WERI-Rb-1 (cell line): ENCODE data around the gene SOX18.

Source experiments
- DNase-seq: peaks from one replicate; pipeline ENCODE4 v3.0.0-alpha.2; 2020
- H3K27ac ChIP-seq: fragments of 250-450 bp; sonication (Bioruptor Pico); 2 replicates; pipeline ENCODE4 v1.5.1; 2020; ENCODE audit warnings: mild to moderate bottlenecking, moderate library complexity
- H3K27me3 ChIP-seq: fragments of 250-450 bp; sonication (Bioruptor Pico); 2 replicates; pipeline ENCODE4 v1.5.1; 2021; ENCODE audit warnings: mild to moderate bottlenecking, low read depth, moderate library complexity; ENCODE audit not compliant: insufficient read depth, severe bottlenecking
- H3K36me3 ChIP-seq: fragments of 250-450 bp; sonication (Bioruptor Pico); 2 replicates; pipeline ENCODE4 v1.5.1; 2020; ENCODE audit warnings: mild to moderate bottlenecking, moderate library complexity
- H3K4me3 ChIP-seq: 2 replicates; pipeline ENCODE4 v1.5.1; 2011; ENCODE audit warnings: low read depth, mild to moderate bottlenecking, control low read depth, low read length
- H3K9me3 ChIP-seq: fragments of 250-450 bp; sonication (Bioruptor Pico); 2 replicates; pipeline ENCODE4 v1.5.1; 2021; ENCODE audit warnings: mild to moderate bottlenecking, moderate library complexity; ENCODE audit not compliant: severe bottlenecking
- TF ChIP-seq, protein P1 (sequence below): IDR thresholded peaks from 2 replicates; pipeline ENCODE4 v1.5.1; 2011; ENCODE audit warnings: low read depth, mild to moderate bottlenecking, control low read depth, inconsistent platforms, low read length

The SOX18 gene

GRCh38 chr20:64041040-64041780 lies 8.2 kb downstream of the SOX18 start:
- no peak for DNase-seq
- H3K4me3 ChIP-seq: no peak overlapping the region
- H3K27ac ChIP-seq: no peak overlapping the region
- no peaks in the 10 kb centered on the region for H3K36me3 ChIP-seq
- no peaks in the 10 kb centered on the region for H3K27me3 ChIP-seq
- no peaks in the 10 kb centered on the region for H3K9me3 ChIP-seq
- TF ChIP-seq, protein P1, sequence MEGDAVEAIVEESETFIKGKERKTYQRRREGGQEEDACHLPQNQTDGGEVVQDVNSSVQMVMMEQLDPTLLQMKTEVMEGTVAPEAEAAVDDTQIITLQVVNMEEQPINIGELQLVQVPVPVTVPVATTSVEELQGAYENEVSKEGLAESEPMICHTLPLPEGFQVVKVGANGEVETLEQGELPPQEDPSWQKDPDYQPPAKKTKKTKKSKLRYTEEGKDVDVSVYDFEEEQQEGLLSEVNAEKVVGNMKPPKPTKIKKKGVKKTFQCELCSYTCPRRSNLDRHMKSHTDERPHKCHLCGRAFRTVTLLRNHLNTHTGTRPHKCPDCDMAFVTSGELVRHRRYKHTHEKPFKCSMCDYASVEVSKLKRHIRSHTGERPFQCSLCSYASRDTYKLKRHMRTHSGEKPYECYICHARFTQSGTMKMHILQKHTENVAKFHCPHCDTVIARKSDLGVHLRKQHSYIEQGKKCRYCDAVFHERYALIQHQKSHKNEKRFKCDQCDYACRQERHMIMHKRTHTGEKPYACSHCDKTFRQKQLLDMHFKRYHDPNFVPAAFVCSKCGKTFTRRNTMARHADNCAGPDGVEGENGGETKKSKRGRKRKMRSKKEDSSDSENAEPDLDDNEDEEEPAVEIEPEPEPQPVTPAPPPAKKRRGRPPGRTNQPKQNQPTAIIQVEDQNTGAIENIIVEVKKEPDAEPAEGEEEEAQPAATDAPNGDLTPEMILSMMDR: no peak

DNA sequence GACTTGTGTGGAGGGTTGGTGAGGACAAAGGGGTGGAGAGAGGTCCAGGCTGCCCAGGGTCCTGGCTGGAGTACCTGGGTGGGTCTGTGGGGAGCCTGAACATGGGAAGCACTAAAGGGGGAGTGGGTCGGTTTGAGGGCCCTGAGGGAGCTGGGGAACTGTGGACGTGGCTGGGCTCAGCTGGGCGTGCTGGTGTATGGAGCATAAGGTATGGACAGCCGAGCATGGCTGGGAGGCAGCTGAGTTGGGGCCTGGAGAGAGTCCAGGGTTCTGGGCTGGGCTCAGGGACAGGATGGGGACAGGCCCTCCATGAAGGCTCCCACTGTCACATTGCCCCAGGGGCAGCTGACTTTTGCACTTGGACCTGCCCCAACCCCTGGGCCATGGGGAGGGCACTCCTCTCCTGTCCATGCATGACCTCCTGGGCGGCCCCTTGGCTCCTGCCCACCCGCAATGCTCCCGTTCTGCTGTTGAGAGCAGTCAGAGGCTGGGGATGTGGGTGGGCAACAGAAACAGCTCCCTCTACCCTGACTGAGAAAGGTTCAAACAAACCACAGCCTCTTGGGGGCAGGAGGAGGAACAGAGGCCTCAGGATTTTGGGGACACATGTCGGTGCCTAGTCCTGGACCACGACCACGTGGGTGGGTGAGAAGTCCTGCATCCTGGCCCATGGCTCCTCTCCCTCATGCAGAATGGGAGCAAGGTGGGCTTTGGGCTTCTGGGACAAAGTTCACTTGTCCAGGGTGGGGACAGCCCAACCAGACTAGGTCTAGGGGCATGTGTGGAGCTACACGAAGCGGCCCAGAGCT lies 9.0 kb downstream of the SOX18 start:
- H3K27me3 ChIP-seq: no peaks in the 10 kb centered on the region
- no peak for DNase-seq
- no peak overlapping the region for H3K27ac ChIP-seq
- H3K36me3 ChIP-seq: no peaks in the 10 kb centered on the region
- TF ChIP-seq, protein P1: no peak
- no peak overlapping the region for H3K4me3 ChIP-seq
- no peaks in the 10 kb centered on the region for H3K9me3 ChIP-seq

DNA sequence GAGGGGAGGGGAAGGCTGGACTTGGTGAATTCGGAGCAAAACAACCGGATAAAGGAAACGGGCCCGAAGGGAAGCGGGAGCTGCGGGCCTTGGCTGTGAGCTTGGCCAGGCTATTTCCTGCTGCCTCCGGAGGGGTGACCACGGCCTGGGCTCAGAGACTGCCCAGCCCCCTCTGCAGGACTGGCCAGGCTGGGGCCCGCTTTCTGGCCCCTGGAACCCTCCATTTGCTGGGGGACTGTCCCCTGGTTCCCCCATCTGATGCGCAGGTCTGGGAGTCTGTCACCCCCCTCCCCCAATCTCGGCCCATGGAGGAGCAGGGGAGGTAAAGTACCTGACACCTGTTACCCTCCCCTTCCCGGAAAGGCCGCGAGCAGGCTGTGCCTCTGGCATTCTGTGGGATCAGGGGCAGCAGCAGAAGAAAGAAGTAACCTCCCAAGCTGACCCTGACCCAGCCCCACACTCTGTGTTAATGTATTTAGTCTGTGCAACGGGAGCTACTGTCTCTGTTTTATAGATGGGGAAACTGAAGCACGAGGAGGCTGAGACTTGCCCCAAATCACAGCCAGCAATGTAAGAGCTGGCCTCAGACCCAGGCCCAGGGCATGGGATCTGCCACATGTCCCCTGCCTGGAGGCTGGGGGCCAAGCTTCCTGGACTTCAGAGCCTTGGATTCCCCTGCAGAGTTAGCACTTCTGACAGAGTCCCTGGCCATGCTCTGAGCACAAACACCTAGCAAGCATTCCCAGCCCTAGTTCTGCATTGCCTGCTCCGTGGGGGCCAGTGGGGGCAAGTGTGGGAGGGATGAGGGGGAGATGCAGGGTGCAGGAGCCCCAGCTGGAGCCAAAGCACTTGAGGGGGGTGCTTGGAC lies 9.9 kb downstream of the SOX18 start:
- H3K9me3 ChIP-seq: no peaks in the 10 kb centered on the region
- H3K4me3 ChIP-seq: peak overlapping the region; percentile 49
- no peaks in the 10 kb centered on the region for H3K36me3 ChIP-seq
- peak overlapping the region; percentile 78 for H3K27ac ChIP-seq
- H3K27me3 ChIP-seq: no peaks in the 10 kb centered on the region
- no peak for DNase-seq
- TF ChIP-seq, protein P1: no peak

GRCh38 chr20:64038565-64039292 lies 10.7 kb downstream of the SOX18 start:
- Histone ChIP-seq H3K9me3 (no peaks in the 10 kb centered on the region), H3K36me3 (no peaks in the 10 kb centered on the region), H3K27me3 (no peaks in the 10 kb centered on the region), H3K4me3 (peak overlapping the region; percentile 49), H3K27ac (peak overlapping the region; percentile 78)
- TF ChIP-seq, protein P1: peak; percentile 67
- peak; percentile 70 for DNase-seq

DNA sequence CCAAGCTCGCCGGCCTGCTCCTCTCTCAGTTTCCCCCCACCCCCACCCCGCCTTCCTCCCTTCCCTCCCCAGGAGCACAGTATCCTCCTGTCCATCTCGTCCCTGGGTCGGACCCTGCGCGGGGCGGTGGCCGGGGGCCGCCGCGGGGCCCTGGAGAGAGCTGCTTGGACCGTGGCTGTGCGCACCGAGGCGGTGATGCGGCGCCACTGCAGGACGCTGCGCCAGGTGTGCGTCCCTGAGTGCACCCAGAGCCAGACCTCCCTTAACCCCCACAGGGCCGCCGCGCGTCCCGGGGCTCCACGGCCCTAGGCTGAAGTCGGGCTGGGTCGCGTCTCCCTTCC lies 11.2 kb downstream of the SOX18 start:
- no peaks in the 10 kb centered on the region for H3K27me3 ChIP-seq
- peak; percentile 39 for DNase-seq
- H3K27ac ChIP-seq: peak overlapping the region; percentile 78

More for the DNA sequence above, 11.2 kb downstream of the SOX18 start:
- no peaks in the 10 kb centered on the region for H3K9me3 ChIP-seq
- H3K36me3 ChIP-seq: no peaks in the 10 kb centered on the region
- H3K4me3 ChIP-seq: peak overlapping the region; percentile 49
- TF ChIP-seq, protein P1: no peak
